Amygdala (tissue), 56 donors: ENCODE data around the gene CYTIP.
"Not testable (repeated sequence)": the region's sequence is repeated elsewhere in the genome, so short reads cannot be mapped to it uniquely, and the experiment has no call there.

Experiments
- DNase-seq, 56 donors: peaks; one replicate each; lab custom pipeline; 2025; lab: John Stamatoyannopoulos, UW

The CYTIP gene

GRCh38 chr2:157386747-157387146 lies 57.1 kb downstream of the CYTIP start:
- no peak for DNase-seq

GRCh38 chr2:157386247-157386646 lies 57.6 kb downstream of the CYTIP start:
- no peak for DNase-seq

GRCh38 chr2:157377861-157378260 lies 66.0 kb downstream of the CYTIP start:
- DNase-seq = no peak

GRCh38 chr2:157376041-157376440 lies 67.8 kb downstream of the CYTIP start:
- no peak for DNase-seq

- DNase-seq = no peak
Observed at GRCh38 chr2:157375384-157375783, 68.5 kb downstream of the CYTIP start.

- DNase-seq = not testable (repeated sequence)
Observed at GRCh38 chr2:157368508-157368907, 75.4 kb downstream of the CYTIP start.

- DNase-seq = no peak
Observed at GRCh38 chr2:157367704-157368103, 76.2 kb downstream of the CYTIP start.
